ENCODE measurements around the gene FOSL1.
A peak's percentile ranks its signal among the peaks of the same experiment; 100 is the strongest.

DNA sequence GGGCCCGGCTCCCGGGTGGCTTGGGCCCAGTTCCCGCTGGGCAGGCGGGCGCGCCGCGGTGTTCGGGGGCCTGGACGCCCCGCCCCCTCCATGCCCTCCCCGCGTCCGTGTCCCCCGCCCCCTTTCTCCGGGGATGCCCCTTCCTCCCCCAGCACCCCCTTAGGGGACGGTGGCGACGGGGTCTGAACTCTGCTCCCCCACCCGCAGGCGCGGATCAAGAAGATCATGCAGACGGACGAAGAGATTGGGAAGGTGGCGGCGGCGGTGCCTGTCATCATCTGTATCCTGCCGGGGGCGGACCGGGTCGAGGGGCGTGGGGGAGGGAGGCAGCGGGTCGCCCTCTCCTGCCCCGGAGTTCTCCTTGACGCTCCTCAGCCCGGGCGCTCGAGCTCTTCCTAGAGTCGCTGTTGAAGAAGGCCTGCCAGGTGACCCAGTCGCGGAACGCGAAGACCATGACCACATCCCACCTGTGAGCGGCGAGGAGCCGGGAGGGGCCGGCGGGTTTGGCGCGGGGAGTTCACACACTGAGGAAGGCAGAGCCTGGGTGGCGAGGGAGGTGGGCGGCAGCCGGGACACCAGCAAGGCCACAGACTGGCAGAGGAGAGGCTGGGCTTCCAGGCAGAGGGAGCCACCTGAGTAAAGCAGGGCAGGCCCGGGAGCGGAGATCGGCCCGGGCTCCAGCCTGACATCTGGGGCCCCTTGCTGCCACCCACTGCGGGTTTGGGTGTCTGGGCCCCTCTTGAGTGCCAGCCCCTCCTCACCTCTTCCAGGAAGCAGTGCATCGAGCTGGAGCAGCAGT is 19.6 kb upstream of the FOSL1 start:
- peak; percentile 5 for TF ChIP-seq POLR2AphosphoS5 (IDR thresholded peaks at IDR 0.05; ENCODE audit: insufficient read depth, low read depth, low read length)
- TF ChIP-seq EZH2 (IDR thresholded peaks at IDR 0.05; ENCODE audit: borderline replicate concordance, low read depth, low read length, severe bottlenecking) = no peak

Measured in endothelial cell of umbilical vein (primary cell).